ENCODE data around the gene C11orf86. TPM values are rescaled to one million over a fixed set of nuclear protein-coding genes. Genes with fewer than 3 reads are reported as not detected.

C11orf86 gene
- total RNA-seq, 1 experiment from 2014 or later, result 0.28 TPM

DNA sequence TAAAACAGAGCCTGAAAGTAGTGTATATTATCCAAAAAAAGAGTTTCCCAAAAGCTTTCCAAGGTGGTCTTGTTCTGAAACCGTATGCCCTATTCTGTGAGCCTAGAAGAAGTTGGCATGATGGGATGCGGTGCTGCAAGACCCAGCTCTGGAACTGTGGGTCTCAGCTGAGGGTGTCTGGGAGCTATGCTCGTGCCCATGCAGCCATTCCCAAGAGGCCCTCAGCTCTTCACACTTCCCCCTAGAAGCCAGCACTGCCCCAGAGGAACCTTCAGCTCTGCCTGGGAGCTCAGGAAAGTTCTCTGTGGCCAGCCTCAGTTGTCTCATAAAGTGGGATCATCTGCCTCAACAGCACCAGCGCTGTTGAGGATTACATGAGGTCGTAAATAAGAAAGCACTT is 41.4 kb downstream of the C11orf86 start:
- no peak for DNase-seq (ENCODE audit: low read depth, low spot score)
- H3K4me1 ChIP-seq (ENCODE audit: control insufficient read depth, insufficient read depth, low read length), result no peaks in the 10 kb centered on the region
- no peak for TF ChIP-seq SIN3A (IDR thresholded peaks at IDR 0.05; ENCODE audit: borderline replicate concordance, insufficient read depth, low read depth, low read length)
- TF ChIP-seq REST (IDR thresholded peaks at IDR 0.05; ENCODE audit: insufficient read depth in 1 of 2, low read depth in 2 of 2, low read length in 1 of 2), result no peak
- no peak for TF ChIP-seq POLR2AphosphoS5 (IDR thresholded peaks at IDR 0.05; ENCODE audit: low read depth, low read length)
- TF ChIP-seq CTCF (IDR thresholded peaks at IDR 0.05), result no peak
- TF ChIP-seq TCF7L2 (IDR thresholded peaks at IDR 0.05; ENCODE audit: low read depth, low read length), result no peak
- POLR2A ChIA-PET, result interaction anchor here (0.5 to 0.6 kb wide), 2 partner anchors 172 to 379 kb away, joined by 3 to 5 read pairs; no protein-coding TSS in a partner anchor
- CTCF ChIA-PET, result no interaction called here
- H3K27ac ChIP-seq (ENCODE audit: low read length), result no peak overlapping the region
- no peaks in the 10 kb centered on the region for H3K27me3 ChIP-seq (ENCODE audit: control insufficient read depth, insufficient read depth, low read length)
- intact Hi-C loops (cut with micrococcal nuclease; ENCODE audit: unreplicated experiment), result no loop called here
- in situ Hi-C loops (cut with HindIII; ENCODE audit: low pct_unique_long_range_greater_than_20kb, low sequenced_read_pairs), result no loop called here
- BruUV-seq (replicated peaks), result no TSS peak
- no peaks in the 10 kb centered on the region for H3K36me3 ChIP-seq (ENCODE audit: control insufficient read depth, insufficient read depth, low read length)
- ATAC-seq, result no peak
- no peak overlapping the region for H3K4me3 ChIP-seq (ENCODE audit: low read depth in 2 of 2, low read length in 2 of 2)
- no peaks in the 10 kb centered on the region for H3K9me3 ChIP-seq (ENCODE audit: control insufficient read depth, insufficient read depth, low read depth, low read length)

- ATAC-seq (no peak), DNase-seq (ENCODE audit: low read depth, low spot score) (no peak)
- Histone ChIP-seq H3K27me3 (ENCODE audit: control insufficient read depth, insufficient read depth, low read length) (0 out of 2 replicates have a peak, but pooled peaks cover 4% of the 10 kb centered on the region), H3K4me1 (ENCODE audit: control insufficient read depth, insufficient read depth, low read length) (peaks cover 12% of the 10 kb centered on the region), H3K9me3 (ENCODE audit: control insufficient read depth, insufficient read depth, low read depth, low read length) (no peaks in the 10 kb centered on the region), H3K36me3 (ENCODE audit: control insufficient read depth, insufficient read depth, low read length) (no peaks in the 10 kb centered on the region), H3K27ac (ENCODE audit: low read length) (no peak overlapping the region), H3K4me3 (ENCODE audit: low read depth in 2 of 2, low read length in 2 of 2) (no peak overlapping the region)
- CTCF ChIA-PET, result interaction anchor here (0.6 to 1.2 kb wide), 4 partner anchors 10 to 136 kb away, joined by 3 to 9 read pairs (median 4); no protein-coding TSS in a partner anchor
- in situ Hi-C loops (cut with HindIII; ENCODE audit: low pct_unique_long_range_greater_than_20kb, low sequenced_read_pairs), result no loop called here
- intact Hi-C loops (cut with micrococcal nuclease; ENCODE audit: unreplicated experiment), result loop anchor here (5.0 kb wide), 1 partner anchor 64 kb away; the partner anchor contains the start of gene PC
- POLR2A ChIA-PET, result no interaction called here
- TF ChIP-seq POLR2AphosphoS5 (IDR thresholded peaks at IDR 0.05; ENCODE audit: low read depth, low read length) (no peak), REST (IDR thresholded peaks at IDR 0.05; ENCODE audit: insufficient read depth in 1 of 2, low read depth in 2 of 2, low read length in 1 of 2) (no peak), SIN3A (IDR thresholded peaks at IDR 0.05; ENCODE audit: borderline replicate concordance, insufficient read depth, low read depth, low read length) (no peak), TCF7L2 (IDR thresholded peaks at IDR 0.05; ENCODE audit: low read depth, low read length) (no peak), CTCF (IDR thresholded peaks at IDR 0.05) (no peak)
- BruUV-seq (replicated peaks), result no TSS peak
Observed at GRCh38 chr11:67020949-67021348, 45.8 kb downstream of the C11orf86 start.
